Left ventricle myocardium inferior (tissue), 1 donor: ENCODE measurements around the gene SOCS3. TPM values are rescaled to one million over a fixed set of nuclear protein-coding genes. Genes with fewer than 3 reads are reported as not detected.

Experiments
- DNase-seq: peaks from one replicate; pipeline ENCODE4 v3.0.0-alpha.2; 2020
- H3K27ac ChIP-seq: fragments of 200-600 bp; replicated peaks from 2 replicates; pipeline ENCODE4 v1.8.0; 2021
- H3K27me3 ChIP-seq: fragments of 200-600 bp; 2 replicates; pipeline ENCODE4 v1.8.0; 2021; ENCODE audit warnings: low read depth
- H3K36me3 ChIP-seq: fragments of 200-600 bp; 2 replicates; pipeline ENCODE4 v1.8.0; 2021
- H3K4me1 ChIP-seq: fragments of 200-600 bp; 2 replicates; pipeline ENCODE4 v1.8.0; 2021
- H3K4me3 ChIP-seq: fragments of 200-600 bp; 2 replicates; pipeline ENCODE4 v1.8.0; 2021; ENCODE audit warnings: mild to moderate bottlenecking, moderate library complexity
- H3K9me3 ChIP-seq: fragments of 200-600 bp; replicated peaks from 2 replicates; pipeline ENCODE4 v1.8.0; 2021
- CTCF ChIP-seq: fragments of 200-600 bp; IDR thresholded peaks from 2 replicates; pipeline ENCODE4 v1.8.0; 2021; ENCODE audit warnings: antibody characterized with exemption, mild to moderate bottlenecking, borderline replicate concordance
- intact Hi-C: fragments of 100-400 bp; cut with micrococcal nuclease; formaldehyde crosslinking; loops from one replicate; pipeline ENCODE4 v1.11.0; 2022
- total RNA-seq: library from RNA; stranded (reverse); fragmentation: NEBNext Ultra II Directional; extraction: Animal tissue kit (Norgen Biotek cat#: 25700); gene quantifications from one replicate; pipeline ENCODE4 v1.2.1, GENCODE V29; 2021
- donor health status: DM: no; HTN: yes; CAD: no; lungs with severe emphysema.

The SOCS3 gene
- total RNA-seq, 1 donor from 2014 or later = 9.5 TPM

- no peaks in the 10 kb centered on the region for H3K27me3 ChIP-seq
- peak overlapping the region; percentile 17 for H3K4me3 ChIP-seq
- intact Hi-C loops = no loop called here
- H3K36me3 ChIP-seq = peaks cover 9% of the 10 kb centered on the region
- no peak for DNase-seq
- H3K4me1 ChIP-seq = peaks cover 90% of the 10 kb centered on the region
- TF ChIP-seq CTCF = no peak
- peak overlapping the region; percentile 74 for H3K27ac ChIP-seq
- no peaks in the 10 kb centered on the region for H3K9me3 ChIP-seq
These were observed 21.8 kb upstream of the SOCS3 start for GRCh38 chr17:78381601-78382232.

GRCh38 chr17:78380370-78380769, 20.5 kb upstream of the SOCS3 start:
- DNase-seq = no peak
- peaks cover 9% of the 10 kb centered on the region for H3K36me3 ChIP-seq
- TF ChIP-seq CTCF = no peak
- H3K9me3 ChIP-seq = no peaks in the 10 kb centered on the region
- intact Hi-C loops = no loop called here
- no peak overlapping the region for H3K27ac ChIP-seq
- H3K27me3 ChIP-seq = no peaks in the 10 kb centered on the region
- peaks cover 77% of the 10 kb centered on the region for H3K4me1 ChIP-seq
- no peak overlapping the region for H3K4me3 ChIP-seq

GRCh38 chr17:78379131-78379491, 19.2 kb upstream of the SOCS3 start:
- Histone ChIP-seq H3K4me3 (peak overlapping the region; percentile 100), H3K27ac (peak overlapping the region; percentile 94), H3K36me3 (peaks cover 9% of the 10 kb centered on the region), H3K27me3 (no peaks in the 10 kb centered on the region), H3K4me1 (peaks cover 73% of the 10 kb centered on the region), H3K9me3 (no peaks in the 10 kb centered on the region)
- no peak for TF ChIP-seq CTCF
- no peak for DNase-seq
- intact Hi-C loops = no loop called here

GRCh38 chr17:78378225-78379130, 18.6 kb upstream of the SOCS3 start, which contains the start of gene PGS1:
Gene PGS1, plus strand, starts transcription at chr17:78378649. Its CDS starts 17 bp downstream, at chr17:78378666.
- peak within 1 kb of the TSS; percentile 100 for H3K4me3 ChIP-seq
- peak within 1 kb of the TSS; percentile 94 for H3K27ac ChIP-seq
- intact Hi-C loops = no loop called here
- TF ChIP-seq CTCF = no peak
- peaks cover 9% of the 10 kb centered on the region for H3K36me3 ChIP-seq
- H3K27me3 ChIP-seq = no peaks in the 10 kb centered on the region
- H3K9me3 ChIP-seq = no peaks in the 10 kb centered on the region
- DNase-seq = peak; percentile 88
- peaks cover 69% of the 10 kb centered on the region for H3K4me1 ChIP-seq

- H3K36me3 ChIP-seq = peaks cover 9% of the 10 kb centered on the region
- no peaks in the 10 kb centered on the region for H3K9me3 ChIP-seq
- peaks cover 62% of the 10 kb centered on the region for H3K4me1 ChIP-seq
- H3K27me3 ChIP-seq = no peaks in the 10 kb centered on the region
- H3K4me3 ChIP-seq = peak overlapping the region; percentile 100
- no peak for DNase-seq
- TF ChIP-seq CTCF = no peak
- intact Hi-C loops = no loop called here
- peak overlapping the region; percentile 94 for H3K27ac ChIP-seq
These were observed 18.0 kb upstream of the SOCS3 start for GRCh38 chr17:78377858-78378224.
